HG03558 (cell line): ENCODE measurements around the gene TDO2.

Source experiments
- ATAC-seq: cut with Tn5 transposase; IDR thresholded peaks from one replicate; pipeline ENCODE4 v1.9.1; 2021; ENCODE audit warnings: moderate number of reproducible peaks; ENCODE audit not compliant: unreplicated experiment; ENCODE audit errors: extremely low read depth

TDO2 gene

GRCh38 chr4:155950461-155950860, 47.0 kb downstream of the TDO2 start:
- no peak for ATAC-seq

GRCh38 chr4:155952501-155952901, 49.0 kb downstream of the TDO2 start:
- no peak for ATAC-seq

- ATAC-seq = peak; percentile 91
These were observed 49.9 kb downstream of the TDO2 start, which contains the start of gene CTSO for GRCh38 chr4:155953151-155954117. CTSO (minus strand) TSS chr4:155953866; CDS start chr4:155953847, 19 bp downstream.

- no peak for ATAC-seq
These were observed 50.7 kb downstream of the TDO2 start for GRCh38 chr4:155954118-155954685.

- ATAC-seq = no peak
These were observed 51.4 kb downstream of the TDO2 start for GRCh38 chr4:155954939-155955338.

GRCh38 chr4:155956461-155956860, 53.0 kb downstream of the TDO2 start:
- ATAC-seq = no peak

GRCh38 chr4:155959417-155959816, 55.9 kb downstream of the TDO2 start:
- ATAC-seq = no peak

GRCh38 chr4:155960522-155960921, 57.0 kb downstream of the TDO2 start:
- ATAC-seq = no peak

GRCh38 chr4:155961575-155961974, 58.1 kb downstream of the TDO2 start:
- no peak for ATAC-seq

- ATAC-seq = no peak
These were observed 59.3 kb downstream of the TDO2 start for GRCh38 chr4:155962767-155963166.

GRCh38 chr4:155964016-155964891, 60.8 kb downstream of the TDO2 start:
- no peak for ATAC-seq

- ATAC-seq = no peak
These were observed 62.7 kb downstream of the TDO2 start for GRCh38 chr4:155966171-155966570.

GRCh38 chr4:155966731-155967395, 63.4 kb downstream of the TDO2 start:
- ATAC-seq = no peak
